Neural crest cell (in vitro differentiated cells): ENCODE measurements around the gene CMC2. TPM values are rescaled to one million over a fixed set of nuclear protein-coding genes. Genes with fewer than 3 reads are reported as not detected.
A peak's percentile ranks its signal among the peaks of the same experiment; 100 is the strongest.

Source experiments
- DNase-seq: peaks from one replicate; pipeline ENCODE4 v3.0.0; 2021; ENCODE audit warnings: low read depth, mixed read lengths, low spot score
- H3K27ac Mint-ChIP-seq: one replicate; pipeline ENCODE4 v1.8.0; 2021; ENCODE audit warnings: mild to moderate bottlenecking, mixed read lengths; ENCODE audit not compliant: unreplicated experiment
- H3K27me3 Mint-ChIP-seq: 2 replicates; pipeline ENCODE4 v1.8.0; 2021; ENCODE audit warnings: low read depth, mild to moderate bottlenecking, mixed read lengths
- H3K36me3 Mint-ChIP-seq: 2 replicates; pipeline ENCODE4 v1.8.0; 2021; ENCODE audit warnings: low read depth, mild to moderate bottlenecking, mixed read lengths
- H3K4me1 Mint-ChIP-seq: 2 replicates; pipeline ENCODE4 v1.8.0; 2021; ENCODE audit warnings: mixed read lengths
- H3K4me3 Mint-ChIP-seq: one replicate; pipeline ENCODE4 v1.8.0; 2021; ENCODE audit warnings: mild to moderate bottlenecking, mixed read lengths
- H3K9me3 Mint-ChIP-seq: 2 replicates; pipeline ENCODE4 v1.8.0; 2021; ENCODE audit warnings: mixed read lengths
- total RNA-seq: library from RNA; stranded (reverse); gene quantifications from 2 replicates; pipeline ENCODE4 v1.2.1, GENCODE V29; 2021
- TF ChIP-seq, protein P1 (sequence below): fragments of 200-600 bp; sonication (generic); conservative IDR thresholded peaks from 2 replicates; pipeline ENCODE4 v1.5.0; 2021; ENCODE audit warnings: antibody characterized with exemption, mild to moderate bottlenecking

CMC2 gene
- total RNA-seq, 1 donor from 2014 or later = 75.0 TPM

DNA sequence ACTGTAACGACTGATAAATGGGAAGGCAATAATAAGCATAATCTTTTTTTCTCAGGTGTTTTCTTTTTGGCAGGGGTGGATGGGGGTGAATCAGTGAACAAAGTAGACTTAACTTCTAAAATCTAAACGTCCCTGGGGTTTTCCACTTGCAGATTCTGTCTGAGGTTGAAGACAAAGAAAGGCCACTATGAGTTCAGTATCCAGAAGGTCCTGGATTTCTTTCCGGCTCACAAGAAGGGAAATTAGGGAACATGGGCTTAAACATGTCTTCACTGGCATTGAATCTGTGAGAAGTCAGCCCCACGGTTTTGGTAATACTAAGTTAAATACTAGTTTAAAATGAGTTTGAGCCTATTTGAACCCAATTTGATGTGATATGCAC, 67.8 kb downstream of the CMC2 start:
- H3K4me3 Mint-ChIP-seq = no peak overlapping the region
- H3K27me3 Mint-ChIP-seq = peaks cover 9% of the 10 kb centered on the region
- TF ChIP-seq, protein P1, sequence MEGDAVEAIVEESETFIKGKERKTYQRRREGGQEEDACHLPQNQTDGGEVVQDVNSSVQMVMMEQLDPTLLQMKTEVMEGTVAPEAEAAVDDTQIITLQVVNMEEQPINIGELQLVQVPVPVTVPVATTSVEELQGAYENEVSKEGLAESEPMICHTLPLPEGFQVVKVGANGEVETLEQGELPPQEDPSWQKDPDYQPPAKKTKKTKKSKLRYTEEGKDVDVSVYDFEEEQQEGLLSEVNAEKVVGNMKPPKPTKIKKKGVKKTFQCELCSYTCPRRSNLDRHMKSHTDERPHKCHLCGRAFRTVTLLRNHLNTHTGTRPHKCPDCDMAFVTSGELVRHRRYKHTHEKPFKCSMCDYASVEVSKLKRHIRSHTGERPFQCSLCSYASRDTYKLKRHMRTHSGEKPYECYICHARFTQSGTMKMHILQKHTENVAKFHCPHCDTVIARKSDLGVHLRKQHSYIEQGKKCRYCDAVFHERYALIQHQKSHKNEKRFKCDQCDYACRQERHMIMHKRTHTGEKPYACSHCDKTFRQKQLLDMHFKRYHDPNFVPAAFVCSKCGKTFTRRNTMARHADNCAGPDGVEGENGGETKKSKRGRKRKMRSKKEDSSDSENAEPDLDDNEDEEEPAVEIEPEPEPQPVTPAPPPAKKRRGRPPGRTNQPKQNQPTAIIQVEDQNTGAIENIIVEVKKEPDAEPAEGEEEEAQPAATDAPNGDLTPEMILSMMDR = no peak
- H3K27ac Mint-ChIP-seq = peak overlapping the region; percentile 86
- H3K36me3 Mint-ChIP-seq = no peaks in the 10 kb centered on the region
- peaks cover 10% of the 10 kb centered on the region for H3K4me1 Mint-ChIP-seq
- DNase-seq = no peak
- no peaks in the 10 kb centered on the region for H3K9me3 Mint-ChIP-seq

DNA sequence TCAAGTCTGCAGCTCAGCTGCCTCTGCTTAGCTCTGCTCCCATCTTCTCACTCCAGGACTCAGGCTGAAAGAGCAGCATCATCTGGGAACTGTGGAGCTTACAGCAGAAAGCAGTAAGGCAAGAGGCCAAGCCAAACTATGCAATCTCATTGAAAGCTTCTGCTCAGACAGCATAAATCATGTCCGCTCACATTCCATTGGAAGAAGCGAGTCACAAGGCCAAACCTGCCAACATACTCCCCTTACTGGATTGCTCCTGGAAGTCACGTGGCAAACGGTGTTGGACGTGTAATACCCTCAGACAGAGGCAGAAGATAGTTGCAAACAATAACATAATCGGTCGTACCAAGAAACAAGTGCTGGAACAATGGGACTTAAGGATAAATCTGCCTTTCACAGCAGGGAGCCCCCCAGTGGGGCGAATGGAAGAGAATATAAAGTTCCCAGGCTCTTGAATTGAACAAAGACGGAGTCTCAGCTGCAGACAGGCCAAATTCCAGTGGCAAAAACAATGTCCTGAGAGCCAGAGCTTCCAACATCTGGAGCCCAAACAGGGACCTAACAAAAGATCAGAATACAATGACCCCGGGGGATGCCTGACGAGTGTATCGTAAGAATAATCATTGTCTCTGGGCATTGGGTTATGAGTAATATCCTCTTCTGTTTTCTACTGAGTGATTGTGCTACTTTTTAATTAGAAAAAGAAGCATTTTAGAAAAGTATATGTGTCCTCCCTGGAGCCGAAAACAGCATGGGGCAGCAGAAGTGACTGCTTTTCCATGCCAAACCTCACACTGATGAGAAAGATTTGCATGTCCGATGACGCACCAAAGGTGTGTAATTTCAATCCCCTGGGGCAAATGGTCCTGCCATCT, 68.4 kb downstream of the CMC2 start:
- TF ChIP-seq, protein P1 = no peak
- peaks cover 10% of the 10 kb centered on the region for H3K4me1 Mint-ChIP-seq
- no peak for DNase-seq
- peak overlapping the region; percentile 86 for H3K27ac Mint-ChIP-seq
- H3K27me3 Mint-ChIP-seq = peaks cover 15% of the 10 kb centered on the region
- H3K4me3 Mint-ChIP-seq = no peak overlapping the region
- no peaks in the 10 kb centered on the region for H3K36me3 Mint-ChIP-seq
- H3K9me3 Mint-ChIP-seq = no peaks in the 10 kb centered on the region

DNA sequence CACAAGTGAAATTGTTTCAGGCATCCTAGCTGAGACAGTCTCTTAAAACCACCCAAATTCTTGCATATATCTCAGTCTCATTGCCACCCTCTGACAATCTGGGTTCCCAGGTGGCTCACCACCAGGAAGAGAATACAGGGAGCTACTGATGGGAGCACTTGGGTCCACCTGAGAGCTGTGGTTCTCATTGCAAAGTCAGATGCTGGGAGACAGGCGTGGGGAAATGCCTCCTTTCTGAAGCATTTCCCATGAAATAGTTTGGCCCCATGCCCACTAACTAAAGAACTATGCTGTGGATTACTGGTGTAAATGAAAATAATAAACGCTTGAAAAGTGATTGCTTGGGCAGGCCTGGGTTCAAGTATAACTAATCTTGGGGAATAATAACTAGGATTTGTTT, 70.3 kb downstream of the CMC2 start:
- no peak for DNase-seq
- no peaks in the 10 kb centered on the region for H3K36me3 Mint-ChIP-seq
- TF ChIP-seq, protein P1 = no peak
- H3K9me3 Mint-ChIP-seq = no peaks in the 10 kb centered on the region
- H3K27me3 Mint-ChIP-seq = peaks cover 27% of the 10 kb centered on the region
- no peak overlapping the region for H3K27ac Mint-ChIP-seq
- peaks cover 18% of the 10 kb centered on the region for H3K4me1 Mint-ChIP-seq
- no peak overlapping the region for H3K4me3 Mint-ChIP-seq

DNA sequence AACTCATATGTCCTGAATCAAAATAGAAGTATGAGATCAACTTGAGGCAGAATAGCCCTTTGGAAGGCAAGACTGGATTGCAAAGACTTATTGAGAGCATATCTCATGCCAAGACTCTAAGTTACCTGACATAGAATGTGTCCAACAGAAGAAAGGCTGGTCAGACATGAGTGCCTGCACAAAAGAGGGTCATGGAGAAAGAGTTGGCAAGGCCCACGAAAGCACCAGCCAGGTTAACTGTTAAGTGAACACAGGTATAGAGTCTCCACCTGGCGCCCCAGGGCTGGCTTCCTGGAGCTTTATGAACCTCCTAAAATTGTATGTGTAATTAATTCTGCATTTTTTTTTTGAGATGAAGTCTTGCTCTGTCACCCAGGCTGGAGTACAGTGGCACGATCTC, 71.0 kb downstream of the CMC2 start:
- TF ChIP-seq, protein P1 = no peak
- H3K4me3 Mint-ChIP-seq = no peak overlapping the region
- DNase-seq = no peak
- no peak overlapping the region for H3K27ac Mint-ChIP-seq
- H3K36me3 Mint-ChIP-seq = no peaks in the 10 kb centered on the region
- H3K4me1 Mint-ChIP-seq = peaks cover 18% of the 10 kb centered on the region
- no peaks in the 10 kb centered on the region for H3K9me3 Mint-ChIP-seq
- H3K27me3 Mint-ChIP-seq = peaks cover 31% of the 10 kb centered on the region

DNA sequence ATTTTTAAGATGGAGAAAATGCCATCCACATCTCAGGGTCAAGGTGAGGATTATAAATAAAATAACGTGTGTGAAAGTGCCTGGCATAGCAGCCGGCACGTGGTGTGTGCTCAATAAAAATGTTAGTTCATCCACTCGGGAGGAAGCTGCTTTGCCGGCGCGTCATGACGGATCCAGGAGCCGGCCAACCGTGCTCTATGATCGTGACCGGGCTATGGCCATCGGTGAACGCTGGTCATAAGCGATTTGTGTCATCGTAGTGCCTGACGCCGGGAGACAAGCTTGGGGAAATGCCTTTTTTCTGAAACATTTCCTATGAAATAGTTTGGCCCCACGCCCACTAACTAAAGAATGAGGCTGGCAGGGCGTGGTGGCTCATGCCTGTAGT, 74.0 kb downstream of the CMC2 start:
- Mint-ChIP-seq H3K27me3 (peaks cover 34% of the 10 kb centered on the region), H3K4me1 (peaks cover 8% of the 10 kb centered on the region), H3K4me3 (peak overlapping the region; percentile 45), H3K27ac (no peak overlapping the region), H3K9me3 (no peaks in the 10 kb centered on the region), H3K36me3 (no peaks in the 10 kb centered on the region)
- TF ChIP-seq, protein P1 = peak; percentile 7
- DNase-seq = no peak
